Tibial artery (tissue), 4 donors: Measurements from ENCODE around the gene NLGN3.

Source experiments
- DNase-seq, 2 donors: peaks; one replicate each; pipeline ENCODE4 v3.0.0-alpha.2; 2019
- H3K27ac ChIP-seq, 2 donors: fragments of 200-600 bp; sonication (generic) in 1 of 2; 1 replicate in 1 of 2; 2 replicates in 1 of 2; pipeline ENCODE4 v1.5.1; 2018 to 2019; ENCODE audit warnings: mild to moderate bottlenecking in 1 of 2
- H3K27me3 ChIP-seq, 2 donors: fragments of 200-600 bp; sonication (generic) in 1 of 2; one replicate each; pipeline versions ENCODE4 v1.5.1 to v1.6.0; 2016 to 2019
- H3K36me3 ChIP-seq, 3 donors: fragments of 200-600 bp; sonication (generic) in 2 of 3; one replicate each; pipeline ENCODE4 v1.5.1; 2016 to 2019; ENCODE audit warnings: mild to moderate bottlenecking in 2 of 3
- H3K4me1 ChIP-seq, 4 donors: fragments of 200-600 bp; sonication (generic) in 2 of 4; 1 replicate in 3 of 4; 2 replicates in 1 of 4; pipeline ENCODE4 v1.5.1; 2016 to 2019
- H3K4me3 ChIP-seq, 2 donors: fragments of 200-600 bp; sonication (generic) in 1 of 2; 1 replicate in 1 of 2; 2 replicates in 1 of 2; pipeline ENCODE4 v1.5.1; 2018 to 2019; ENCODE audit warnings: mild to moderate bottlenecking in 2 of 2
- H3K9me3 ChIP-seq, 3 donors: fragments of 200-600 bp; sonication (generic) in 1 of 3; one replicate each; pipeline ENCODE4 v1.5.1; 2016 to 2019
- intact Hi-C: fragments of 100-400 bp; cut with DNase I; formaldehyde crosslinking; loops from one replicate; pipeline ENCODE4 v1.15.0; 2023; ENCODE audit warnings: low total_unique reads
- TF ChIP-seq, protein P1 (sequence below), 2 experiments: fragments of 200-600 bp in 1 of 2; fragments of 450-650 bp in 1 of 2; IDR thresholded peaks; one replicate each; pipeline ENCODE4 v1.5.1; 2017 to 2019; ENCODE audit warnings: antibody characterized with exemption in 2 of 2, mild to moderate bottlenecking in 1 of 2, moderate library complexity in 1 of 2

The NLGN3 gene

DNA sequence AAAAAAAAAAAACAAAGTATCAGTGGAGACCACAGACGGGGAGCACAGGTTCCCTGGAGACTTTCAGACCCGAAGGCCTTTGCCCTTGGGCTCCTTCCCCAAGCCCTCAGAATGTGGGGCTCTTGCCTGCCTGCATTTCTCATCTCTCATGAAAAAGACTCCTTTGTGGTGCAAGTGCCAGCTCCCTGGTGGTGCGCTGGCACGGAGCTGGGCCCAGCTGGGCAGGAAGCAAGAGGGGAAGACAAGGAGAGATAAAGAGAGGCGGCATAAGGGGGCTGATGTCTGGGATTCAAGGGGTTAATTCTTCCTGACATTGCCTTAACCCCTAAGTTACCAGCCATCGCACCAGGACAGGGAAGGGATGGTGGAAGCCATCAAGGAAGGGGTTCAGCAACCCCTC is 21.8 kb downstream of the NLGN3 start:
- Histone ChIP-seq H3K9me3 (no peaks in the 10 kb centered on the region), H3K27ac (no peak overlapping the region), H3K4me1 (no peaks in the 10 kb centered on the region), H3K4me3 (no peak overlapping the region), H3K27me3 (no peaks in the 10 kb centered on the region), H3K36me3 (no peaks in the 10 kb centered on the region)
- intact Hi-C loops, result no loop called here
- no peak for DNase-seq
- TF ChIP-seq, protein P1, sequence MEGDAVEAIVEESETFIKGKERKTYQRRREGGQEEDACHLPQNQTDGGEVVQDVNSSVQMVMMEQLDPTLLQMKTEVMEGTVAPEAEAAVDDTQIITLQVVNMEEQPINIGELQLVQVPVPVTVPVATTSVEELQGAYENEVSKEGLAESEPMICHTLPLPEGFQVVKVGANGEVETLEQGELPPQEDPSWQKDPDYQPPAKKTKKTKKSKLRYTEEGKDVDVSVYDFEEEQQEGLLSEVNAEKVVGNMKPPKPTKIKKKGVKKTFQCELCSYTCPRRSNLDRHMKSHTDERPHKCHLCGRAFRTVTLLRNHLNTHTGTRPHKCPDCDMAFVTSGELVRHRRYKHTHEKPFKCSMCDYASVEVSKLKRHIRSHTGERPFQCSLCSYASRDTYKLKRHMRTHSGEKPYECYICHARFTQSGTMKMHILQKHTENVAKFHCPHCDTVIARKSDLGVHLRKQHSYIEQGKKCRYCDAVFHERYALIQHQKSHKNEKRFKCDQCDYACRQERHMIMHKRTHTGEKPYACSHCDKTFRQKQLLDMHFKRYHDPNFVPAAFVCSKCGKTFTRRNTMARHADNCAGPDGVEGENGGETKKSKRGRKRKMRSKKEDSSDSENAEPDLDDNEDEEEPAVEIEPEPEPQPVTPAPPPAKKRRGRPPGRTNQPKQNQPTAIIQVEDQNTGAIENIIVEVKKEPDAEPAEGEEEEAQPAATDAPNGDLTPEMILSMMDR (IDR thresholded peaks at IDR 0.05), result no peak

DNA sequence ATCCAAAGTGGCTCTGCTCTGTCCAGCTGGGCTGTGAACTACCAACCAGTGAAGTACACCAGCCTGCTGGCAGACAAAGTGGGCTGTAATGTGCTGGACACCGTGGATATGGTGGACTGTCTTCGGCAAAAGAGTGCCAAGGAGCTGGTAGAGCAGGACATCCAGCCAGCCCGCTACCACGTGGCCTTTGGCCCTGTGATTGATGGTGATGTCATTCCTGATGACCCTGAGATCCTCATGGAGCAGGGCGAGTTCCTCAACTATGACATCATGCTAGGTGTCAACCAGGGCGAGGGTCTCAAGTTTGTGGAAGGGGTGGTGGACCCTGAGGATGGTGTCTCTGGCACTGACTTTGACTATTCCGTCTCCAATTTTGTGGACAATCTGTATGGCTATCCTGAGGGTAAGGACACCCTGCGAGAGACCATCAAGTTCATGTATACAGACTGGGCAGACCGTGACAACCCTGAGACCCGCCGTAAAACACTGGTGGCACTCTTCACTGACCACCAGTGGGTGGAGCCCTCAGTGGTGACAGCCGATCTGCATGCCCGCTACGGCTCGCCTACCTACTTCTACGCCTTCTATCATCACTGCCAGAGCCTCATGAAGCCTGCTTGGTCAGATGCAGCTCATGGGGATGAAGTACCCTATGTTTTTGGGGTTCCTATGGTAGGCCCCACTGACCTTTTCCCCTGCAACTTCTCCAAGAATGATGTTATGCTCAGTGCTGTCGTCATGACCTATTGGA is 22.6 kb downstream of the NLGN3 start:
- TF ChIP-seq, protein P1 (IDR thresholded peaks at IDR 0.05), result no peak
- no peak overlapping the region for H3K27ac ChIP-seq
- no peaks in the 10 kb centered on the region for H3K9me3 ChIP-seq
- no peaks in the 10 kb centered on the region for H3K36me3 ChIP-seq
- intact Hi-C loops, result no loop called here
- H3K4me3 ChIP-seq, result no peak overlapping the region
- no peaks in the 10 kb centered on the region for H3K4me1 ChIP-seq
- no peak for DNase-seq
- H3K27me3 ChIP-seq, result no peaks in the 10 kb centered on the region

DNA sequence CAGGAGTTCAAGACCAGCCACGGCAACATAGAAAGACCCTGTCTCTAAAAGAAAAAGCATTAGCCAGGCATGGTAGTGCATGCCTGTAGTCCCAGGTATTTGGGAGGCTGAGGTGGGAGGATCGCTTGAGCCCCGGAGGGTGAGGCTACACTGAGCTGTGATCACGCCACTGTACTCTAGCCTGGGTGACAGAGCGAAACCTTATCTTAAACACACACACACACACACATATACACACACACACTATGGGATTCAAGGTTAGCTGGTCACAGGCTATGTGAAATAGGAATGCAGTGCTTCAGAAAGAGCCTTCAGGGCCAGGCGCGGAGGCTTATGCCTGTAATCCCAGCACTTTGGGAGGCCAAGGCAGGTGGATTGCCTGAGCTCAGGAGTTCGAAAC is 23.5 kb downstream of the NLGN3 start:
- no peaks in the 10 kb centered on the region for H3K27me3 ChIP-seq
- H3K27ac ChIP-seq, result no peak overlapping the region
- H3K4me1 ChIP-seq, result no peaks in the 10 kb centered on the region
- no peak for DNase-seq
- TF ChIP-seq, protein P1 (IDR thresholded peaks at IDR 0.05), result no peak
- no peaks in the 10 kb centered on the region for H3K9me3 ChIP-seq
- no peaks in the 10 kb centered on the region for H3K36me3 ChIP-seq
- intact Hi-C loops, result no loop called here
- H3K4me3 ChIP-seq, result no peak overlapping the region

DNA sequence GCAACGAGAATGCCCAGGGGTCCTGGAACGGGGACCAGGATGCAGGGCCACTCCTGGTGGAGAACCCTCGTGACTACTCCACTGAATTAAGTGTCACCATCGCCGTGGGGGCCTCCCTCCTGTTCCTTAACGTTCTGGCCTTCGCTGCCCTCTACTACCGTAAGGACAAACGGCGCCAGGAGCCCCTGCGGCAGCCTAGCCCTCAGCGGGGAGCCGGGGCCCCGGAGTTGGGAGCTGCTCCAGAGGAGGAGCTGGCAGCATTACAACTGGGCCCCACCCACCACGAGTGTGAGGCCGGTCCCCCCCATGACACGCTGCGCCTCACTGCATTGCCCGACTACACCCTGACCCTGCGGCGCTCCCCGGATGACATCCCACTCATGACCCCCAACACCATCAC is 24.9 kb downstream of the NLGN3 start:
- intact Hi-C loops, result no loop called here
- H3K9me3 ChIP-seq, result no peaks in the 10 kb centered on the region
- TF ChIP-seq, protein P1 (IDR thresholded peaks at IDR 0.05), result no peak
- H3K4me1 ChIP-seq, result no peaks in the 10 kb centered on the region
- H3K27me3 ChIP-seq, result no peaks in the 10 kb centered on the region
- no peak overlapping the region for H3K27ac ChIP-seq
- no peak overlapping the region for H3K4me3 ChIP-seq
- no peaks in the 10 kb centered on the region for H3K36me3 ChIP-seq
- no peak for DNase-seq

DNA sequence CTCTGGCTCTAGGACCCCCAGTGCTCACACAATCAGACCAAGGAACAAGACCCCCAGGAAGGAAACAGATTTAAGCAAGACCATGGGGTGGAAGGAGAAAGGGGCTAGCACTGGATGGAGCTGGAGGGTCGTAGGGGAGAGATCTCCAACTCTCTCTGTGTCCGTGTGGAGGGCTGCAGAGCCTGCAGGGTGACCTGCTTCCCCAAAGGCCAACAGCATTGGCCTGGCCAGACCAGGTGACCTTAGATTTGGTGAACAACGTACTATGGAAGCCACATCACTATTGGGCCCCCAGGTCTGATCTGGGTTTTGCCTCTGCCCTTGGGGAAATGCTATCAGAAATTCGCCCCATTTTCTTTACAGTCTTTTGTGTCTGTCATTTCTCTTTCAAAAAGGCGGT is 26.0 kb downstream of the NLGN3 start:
- no peak overlapping the region for H3K4me3 ChIP-seq
- no peak for DNase-seq
- TF ChIP-seq, protein P1 (IDR thresholded peaks at IDR 0.05), result no peak
- H3K4me1 ChIP-seq, result no peaks in the 10 kb centered on the region
- H3K9me3 ChIP-seq, result no peaks in the 10 kb centered on the region
- H3K27ac ChIP-seq, result no peak overlapping the region
- intact Hi-C loops, result loop anchor here (10.0 kb wide), 2 partner anchors 76 to 196 kb away; partner anchors contain the start of gene FOXO4
- no peaks in the 10 kb centered on the region for H3K27me3 ChIP-seq
- H3K36me3 ChIP-seq, result no peaks in the 10 kb centered on the region
